WTC11 (cell line): Measurements from ENCODE around the gene SEPTIN10. TPM values are rescaled to one million over a fixed set of nuclear protein-coding genes. Genes with fewer than 3 reads are reported as not detected.

Experiments
- ATAC-seq: fragments of 200-7000 bp; cut with Tn5 transposase; 2 replicates; pipeline ENCODE4 v1.10.0; 2021; ENCODE audit warnings: mild to moderate bottlenecking, moderate library complexity
- CTCF ChIA-PET: fragments of 300-600 bp; sonication (Branson Sonifier 250); formaldehyde crosslinking; loops from one replicate; lab custom pipeline; 2021; ENCODE audit warnings: antibody characterized with exemption; lab: Charles Lee
- POLR2A ChIA-PET: fragments of 350-600 bp; sonication (Branson Sonifier 250); formaldehyde crosslinking; loops from one replicate; lab custom pipeline; 2021; ENCODE audit warnings: antibody characterized with exemption; lab: Charles Lee
- DNase-seq: peaks from one replicate; pipeline ENCODE4 v3.0.0; 2021; ENCODE audit warnings: low spot score
- H3K27ac Mint-ChIP-seq: 2 replicates; pipeline ENCODE4 v1.8.0; 2021; ENCODE audit warnings: mixed read lengths
- H3K27me3 Mint-ChIP-seq: 2 replicates; pipeline ENCODE4 v1.8.0; 2021; ENCODE audit warnings: low read depth, mild to moderate bottlenecking, moderate library complexity, mixed read lengths
- H3K36me3 Mint-ChIP-seq: 2 replicates; pipeline ENCODE4 v1.8.0; 2021; ENCODE audit warnings: mixed read lengths
- H3K4me1 Mint-ChIP-seq: 2 replicates; pipeline ENCODE4 v1.8.0; 2022; ENCODE audit warnings: mixed read lengths
- H3K4me3 Mint-ChIP-seq: 2 replicates; pipeline ENCODE4 v1.8.0; 2021; ENCODE audit warnings: mild to moderate bottlenecking, moderate library complexity, mixed read lengths
- H3K9me3 Mint-ChIP-seq: 2 replicates; pipeline ENCODE4 v1.8.0; 2021; ENCODE audit warnings: mixed read lengths
- ATF1 ChIP-seq: sonication (generic); formaldehyde crosslinking; IDR thresholded peaks from 2 replicates; pipeline ENCODE4 v1.8.1; 2023; ENCODE audit warnings: mild to moderate bottlenecking, moderate library complexity, missing genetic modification reagents
- ERG ChIP-seq: fragments of 250-450 bp; sonication (Bioruptor Pico); IDR thresholded peaks from 2 replicates; pipeline ENCODE4 v1.8.0; 2021; ENCODE audit warnings: mild to moderate bottlenecking
- ETV6 ChIP-seq: sonication (generic); formaldehyde crosslinking; IDR thresholded peaks from 2 replicates; pipeline ENCODE4 v1.8.1; 2022; ENCODE audit warnings: mild to moderate bottlenecking, missing genetic modification reagents
- IRF1 ChIP-seq: sonication (generic); formaldehyde crosslinking; IDR thresholded peaks from 2 replicates; pipeline ENCODE4 v1.8.0; 2023; ENCODE audit warnings: missing genetic modification reagents
- IRF2 ChIP-seq: sonication (generic); formaldehyde crosslinking; IDR thresholded peaks from 2 replicates; pipeline ENCODE4 v1.8.0; 2022; ENCODE audit warnings: low read depth, missing genetic modification reagents, borderline replicate concordance
- JUN ChIP-seq: sonication (generic); formaldehyde crosslinking; IDR thresholded peaks from 2 replicates; pipeline ENCODE4 v1.8.0; 2023; ENCODE audit warnings: mild to moderate bottlenecking, missing genetic modification reagents
- NR2C2 ChIP-seq: sonication (generic); formaldehyde crosslinking; IDR thresholded peaks from 2 replicates; pipeline ENCODE4 v1.8.0; 2022; ENCODE audit warnings: mild to moderate bottlenecking, missing genetic modification reagents
- RELA ChIP-seq: sonication (generic); formaldehyde crosslinking; IDR thresholded peaks from 2 replicates; pipeline ENCODE4 v1.8.1; 2022; ENCODE audit warnings: missing genetic modification reagents, mild to moderate bottlenecking, borderline replicate concordance
- ZNF219 ChIP-seq: sonication (generic); formaldehyde crosslinking; IDR thresholded peaks from 2 replicates; pipeline ENCODE4 v1.8.0; 2023; ENCODE audit warnings: missing genetic modification reagents, mild to moderate bottlenecking, borderline replicate concordance
- ZNF263 ChIP-seq: sonication (generic); formaldehyde crosslinking; IDR thresholded peaks from 2 replicates; pipeline ENCODE4 v1.8.1; 2022; ENCODE audit warnings: low read depth, mild to moderate bottlenecking, moderate library complexity, missing genetic modification reagents
- total RNA-seq: library from RNA; stranded (reverse); gene quantifications from 3 replicates; pipeline ENCODE4 v1.2.3, GENCODE V29; 2021
- TF ChIP-seq, protein P1 (sequence below): sonication (generic); formaldehyde crosslinking; IDR thresholded peaks from 2 replicates; pipeline ENCODE4 v1.8.1; 2023; ENCODE audit warnings: mild to moderate bottlenecking, missing genetic modification reagents, moderate library complexity
- TF ChIP-seq, protein P2 (sequence below): sonication (generic); formaldehyde crosslinking; IDR thresholded peaks from 2 replicates; pipeline ENCODE4 v1.8.1; 2023; ENCODE audit warnings: mild to moderate bottlenecking, missing genetic modification reagents, borderline replicate concordance
- TF ChIP-seq, protein P3 (sequence below): fragments of 250-450 bp; sonication (Bioruptor Pico); IDR thresholded peaks from 2 replicates; pipeline ENCODE4 v1.9.0; 2021; ENCODE audit warnings: mild to moderate bottlenecking
- TF ChIP-seq, protein P4 (sequence below): fragments of 250-450 bp; sonication (Bioruptor Pico); IDR thresholded peaks from 2 replicates; pipeline ENCODE4 v2.1.2; 2022; ENCODE audit warnings: mild to moderate bottlenecking, moderate library complexity
- TF ChIP-seq, protein P5 (sequence below): sonication (generic); formaldehyde crosslinking; IDR thresholded peaks from 2 replicates; pipeline ENCODE4 v1.8.1; 2023; ENCODE audit warnings: mild to moderate bottlenecking, moderate library complexity, missing genetic modification reagents
- TF ChIP-seq, protein P6 (sequence below): sonication (generic); formaldehyde crosslinking; IDR thresholded peaks from 2 replicates; pipeline ENCODE4 v1.8.0; 2022; ENCODE audit warnings: mild to moderate bottlenecking, missing genetic modification reagents

The SEPTIN10 gene
- total RNA-seq, 1 experiment from 2014 or later, result 86.8 TPM

DNA sequence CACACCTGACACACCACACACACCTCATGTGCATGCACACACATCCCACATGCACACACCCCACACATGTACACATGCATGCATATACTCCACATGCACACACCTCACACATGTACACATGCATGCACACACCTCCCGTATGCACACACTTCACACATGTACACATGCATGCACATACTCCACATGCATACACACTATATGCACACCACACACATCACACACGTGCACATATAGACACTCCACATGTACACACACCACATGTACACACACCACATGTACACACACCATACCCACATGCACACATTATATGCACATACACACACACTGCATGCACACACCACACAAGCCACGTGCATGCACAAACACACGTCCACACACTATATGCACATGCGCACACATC lies 100.5 kb downstream of the SEPTIN10 start:
- no peaks in the 10 kb centered on the region for H3K27me3 Mint-ChIP-seq
- no peaks in the 10 kb centered on the region; the same call in 1 of the 2 replicates for H3K9me3 Mint-ChIP-seq
- no peak overlapping the region for H3K4me3 Mint-ChIP-seq
- no peak overlapping the region for H3K27ac Mint-ChIP-seq
- TF ChIP-seq, protein P1, sequence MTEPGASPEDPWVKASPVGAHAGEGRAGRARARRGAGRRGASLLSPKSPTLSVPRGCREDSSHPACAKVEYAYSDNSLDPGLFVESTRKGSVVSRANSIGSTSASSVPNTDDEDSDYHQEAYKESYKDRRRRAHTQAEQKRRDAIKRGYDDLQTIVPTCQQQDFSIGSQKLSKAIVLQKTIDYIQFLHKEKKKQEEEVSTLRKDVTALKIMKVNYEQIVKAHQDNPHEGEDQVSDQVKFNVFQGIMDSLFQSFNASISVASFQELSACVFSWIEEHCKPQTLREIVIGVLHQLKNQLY, result no peak
- TF ChIP-seq JUN (CRISPR knock-in tag) (no peak), RELA (CRISPR knock-in tag) (no peak)
- TF ChIP-seq, protein P2, sequence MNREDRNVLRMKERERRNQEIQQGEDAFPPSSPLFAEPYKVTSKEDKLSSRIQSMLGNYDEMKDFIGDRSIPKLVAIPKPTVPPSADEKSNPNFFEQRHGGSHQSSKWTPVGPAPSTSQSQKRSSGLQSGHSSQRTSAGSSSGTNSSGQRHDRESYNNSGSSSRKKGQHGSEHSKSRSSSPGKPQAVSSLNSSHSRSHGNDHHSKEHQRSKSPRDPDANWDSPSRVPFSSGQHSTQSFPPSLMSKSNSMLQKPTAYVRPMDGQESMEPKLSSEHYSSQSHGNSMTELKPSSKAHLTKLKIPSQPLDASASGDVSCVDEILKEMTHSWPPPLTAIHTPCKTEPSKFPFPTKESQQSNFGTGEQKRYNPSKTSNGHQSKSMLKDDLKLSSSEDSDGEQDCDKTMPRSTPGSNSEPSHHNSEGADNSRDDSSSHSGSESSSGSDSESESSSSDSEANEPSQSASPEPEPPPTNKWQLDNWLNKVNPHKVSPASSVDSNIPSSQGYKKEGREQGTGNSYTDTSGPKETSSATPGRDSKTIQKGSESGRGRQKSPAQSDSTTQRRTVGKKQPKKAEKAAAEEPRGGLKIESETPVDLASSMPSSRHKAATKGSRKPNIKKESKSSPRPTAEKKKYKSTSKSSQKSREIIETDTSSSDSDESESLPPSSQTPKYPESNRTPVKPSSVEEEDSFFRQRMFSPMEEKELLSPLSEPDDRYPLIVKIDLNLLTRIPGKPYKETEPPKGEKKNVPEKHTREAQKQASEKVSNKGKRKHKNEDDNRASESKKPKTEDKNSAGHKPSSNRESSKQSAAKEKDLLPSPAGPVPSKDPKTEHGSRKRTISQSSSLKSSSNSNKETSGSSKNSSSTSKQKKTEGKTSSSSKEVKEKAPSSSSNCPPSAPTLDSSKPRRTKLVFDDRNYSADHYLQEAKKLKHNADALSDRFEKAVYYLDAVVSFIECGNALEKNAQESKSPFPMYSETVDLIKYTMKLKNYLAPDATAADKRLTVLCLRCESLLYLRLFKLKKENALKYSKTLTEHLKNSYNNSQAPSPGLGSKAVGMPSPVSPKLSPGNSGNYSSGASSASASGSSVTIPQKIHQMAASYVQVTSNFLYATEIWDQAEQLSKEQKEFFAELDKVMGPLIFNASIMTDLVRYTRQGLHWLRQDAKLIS (CRISPR knock-in tag), result no peak
- no peak for ATAC-seq
- POLR2A ChIA-PET, result no interaction called here
- H3K4me1 Mint-ChIP-seq, result peaks cover 3% of the 10 kb centered on the region; the same call in 1 of the 2 replicates
- no peaks in the 10 kb centered on the region for H3K36me3 Mint-ChIP-seq
- CTCF ChIA-PET, result no interaction called here
- no peak for DNase-seq

GRCh38 chr2:109512076-109512475 lies 101.7 kb downstream of the SEPTIN10 start:
- no peaks in the 10 kb centered on the region for H3K27me3 Mint-ChIP-seq
- H3K27ac Mint-ChIP-seq, result no peak overlapping the region
- ATAC-seq, result no peak
- no peak overlapping the region for H3K4me3 Mint-ChIP-seq
- H3K36me3 Mint-ChIP-seq, result no peaks in the 10 kb centered on the region
- TF ChIP-seq ZNF219, result no peak
- TF ChIP-seq, protein P3, sequence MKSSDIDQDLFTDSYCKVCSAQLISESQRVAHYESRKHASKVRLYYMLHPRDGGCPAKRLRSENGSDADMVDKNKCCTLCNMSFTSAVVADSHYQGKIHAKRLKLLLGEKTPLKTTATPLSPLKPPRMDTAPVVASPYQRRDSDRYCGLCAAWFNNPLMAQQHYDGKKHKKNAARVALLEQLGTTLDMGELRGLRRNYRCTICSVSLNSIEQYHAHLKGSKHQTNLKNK (CRISPR knock-in tag), result no peak
- TF ChIP-seq ATF1 (CRISPR knock-in tag), result no peak
- TF ChIP-seq, protein P4, sequence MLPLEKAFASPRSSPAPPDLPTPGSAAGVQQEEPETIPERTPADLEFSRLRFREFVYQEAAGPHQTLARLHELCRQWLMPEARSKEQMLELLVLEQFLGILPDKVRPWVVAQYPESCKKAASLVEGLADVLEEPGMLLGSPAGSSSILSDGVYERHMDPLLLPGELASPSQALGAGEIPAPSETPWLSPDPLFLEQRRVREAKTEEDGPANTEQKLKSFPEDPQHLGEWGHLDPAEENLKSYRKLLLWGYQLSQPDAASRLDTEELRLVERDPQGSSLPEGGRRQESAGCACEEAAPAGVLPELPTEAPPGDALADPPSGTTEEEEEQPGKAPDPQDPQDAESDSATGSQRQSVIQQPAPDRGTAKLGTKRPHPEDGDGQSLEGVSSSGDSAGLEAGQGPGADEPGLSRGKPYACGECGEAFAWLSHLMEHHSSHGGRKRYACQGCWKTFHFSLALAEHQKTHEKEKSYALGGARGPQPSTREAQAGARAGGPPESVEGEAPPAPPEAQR (CRISPR knock-in tag), result no peak
- TF ChIP-seq NR2C2 (CRISPR knock-in tag), result no peak
- TF ChIP-seq, protein P5, sequence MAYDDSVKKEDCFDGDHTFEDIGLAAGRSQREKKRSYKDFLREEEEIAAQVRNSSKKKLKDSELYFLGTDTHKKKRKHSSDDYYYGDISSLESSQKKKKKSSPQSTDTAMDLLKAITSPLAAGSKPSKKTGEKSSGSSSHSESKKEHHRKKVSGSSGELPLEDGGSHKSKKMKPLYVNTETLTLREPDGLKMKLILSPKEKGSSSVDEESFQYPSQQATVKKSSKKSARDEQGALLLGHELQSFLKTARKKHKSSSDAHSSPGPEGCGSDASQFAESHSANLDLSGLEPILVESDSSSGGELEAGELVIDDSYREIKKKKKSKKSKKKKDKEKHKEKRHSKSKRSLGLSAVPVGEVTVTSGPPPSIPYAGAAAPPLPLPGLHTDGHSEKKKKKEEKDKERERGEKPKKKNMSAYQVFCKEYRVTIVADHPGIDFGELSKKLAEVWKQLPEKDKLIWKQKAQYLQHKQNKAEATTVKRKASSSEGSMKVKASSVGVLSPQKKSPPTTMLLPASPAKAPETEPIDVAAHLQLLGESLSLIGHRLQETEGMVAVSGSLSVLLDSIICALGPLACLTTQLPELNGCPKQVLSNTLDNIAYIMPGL, result no peak
- TF ChIP-seq, protein P6, sequence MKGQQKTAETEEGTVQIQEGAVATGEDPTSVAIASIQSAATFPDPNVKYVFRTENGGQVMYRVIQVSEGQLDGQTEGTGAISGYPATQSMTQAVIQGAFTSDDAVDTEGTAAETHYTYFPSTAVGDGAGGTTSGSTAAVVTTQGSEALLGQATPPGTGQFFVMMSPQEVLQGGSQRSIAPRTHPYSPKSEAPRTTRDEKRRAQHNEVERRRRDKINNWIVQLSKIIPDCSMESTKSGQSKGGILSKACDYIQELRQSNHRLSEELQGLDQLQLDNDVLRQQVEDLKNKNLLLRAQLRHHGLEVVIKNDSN (CRISPR knock-in tag), result no peak
- no peak for TF ChIP-seq ETV6 (CRISPR knock-in tag)
- no peak for TF ChIP-seq RELA (CRISPR knock-in tag)
- TF ChIP-seq IRF1 (CRISPR knock-in tag), result no peak
- TF ChIP-seq ERG (CRISPR knock-in tag), result no peak
- TF ChIP-seq ZNF263 (CRISPR knock-in tag), result no peak
- no peak for TF ChIP-seq IRF2 (CRISPR knock-in tag)
- TF ChIP-seq, all 79 proteins: peak for 0
- no peak for DNase-seq
- CTCF ChIA-PET, result no interaction called here
- Mint-ChIP-seq H3K4me1 (peaks cover 3% of the 10 kb centered on the region; the same call in 1 of the 2 replicates), H3K9me3 (no peaks in the 10 kb centered on the region; the same call in 1 of the 2 replicates)
- POLR2A ChIA-PET, result interaction anchor here (0.6 kb wide), 1 partner anchor 1076 kb away, joined by 10 read pairs; no protein-coding TSS in a partner anchor
